NCI-H146 treated with DMSO at 0.1 percent for 48 hours (cell line): ENCODE measurements around the gene MAPK1IP1L.
"Not testable (repeated sequence)": the region's sequence is repeated elsewhere in the genome, so short reads cannot be mapped to it uniquely, and the experiment has no call there.

Source experiments
- DNase-seq: peaks from one replicate; lab custom pipeline; 2025; ENCODE audit not compliant: unreplicated experiment; lab: John Stamatoyannopoulos, UW

MAPK1IP1L gene

DNA sequence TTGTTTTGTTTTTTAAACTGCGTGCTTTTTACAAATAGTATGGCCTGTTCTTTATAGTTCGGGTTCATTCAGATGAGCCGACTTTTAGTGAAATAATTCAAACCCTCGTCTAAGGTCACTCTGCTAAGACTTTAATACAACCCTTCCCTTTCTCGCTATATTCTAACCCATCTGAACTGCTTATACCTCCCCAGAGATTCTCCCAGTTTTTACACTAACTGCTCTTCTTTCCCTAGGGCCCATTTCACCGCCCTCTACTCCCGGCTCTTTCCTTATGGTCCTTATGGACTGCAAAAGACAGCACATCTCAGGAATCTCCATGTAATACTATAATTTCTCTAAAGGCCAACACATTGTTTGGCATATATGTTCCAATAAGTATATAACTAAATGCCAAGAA, 2.1 kb downstream of the MAPK1IP1L start:
- no peak for DNase-seq

DNA sequence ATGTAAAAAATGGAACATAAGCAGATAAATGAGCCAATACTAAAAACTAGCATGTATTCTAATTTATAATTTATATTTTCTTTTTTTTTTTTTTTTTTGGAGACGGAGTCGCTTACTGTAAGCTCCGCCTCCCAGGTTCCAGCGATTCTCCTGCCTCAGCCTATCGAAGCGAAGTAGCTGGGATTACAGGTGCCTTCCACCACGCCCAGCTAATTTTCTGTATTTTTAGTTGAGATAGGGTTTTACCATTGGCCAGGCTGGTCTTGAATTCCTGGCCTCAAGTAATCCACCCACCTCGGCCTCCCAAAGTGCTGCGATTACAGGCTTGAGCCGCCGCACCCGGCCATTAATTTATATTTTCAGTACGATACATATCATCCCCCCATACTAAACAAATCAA, 2.7 kb downstream of the MAPK1IP1L start:
- DNase-seq: no peak

- no peak for DNase-seq
Observed at GRCh38 chr14:55057919-55058318, 6.5 kb downstream of the MAPK1IP1L start.

DNA sequence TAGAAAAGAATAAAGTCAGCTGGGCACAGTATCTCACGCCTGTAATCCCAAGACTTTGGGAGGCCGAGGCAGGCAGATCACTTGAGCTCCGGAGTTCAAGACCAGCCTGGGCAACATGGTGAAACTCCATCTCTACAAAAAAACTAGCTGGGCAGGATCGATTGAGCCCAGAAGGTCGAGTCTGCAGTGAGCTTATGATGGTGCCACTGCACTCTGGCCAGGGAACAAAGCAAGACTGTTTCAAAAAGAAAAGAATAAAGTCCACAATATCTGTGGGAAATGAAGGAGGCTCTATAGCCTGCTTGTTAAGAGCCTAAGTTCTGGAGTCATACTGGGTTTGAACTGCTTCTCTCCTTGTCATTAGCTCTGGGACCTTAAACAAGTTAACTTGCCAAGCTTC, 7.9 kb downstream of the MAPK1IP1L start:
- no peak for DNase-seq

- DNase-seq: no peak
Observed at GRCh38 chr14:55062517-55063351, 11.3 kb downstream of the MAPK1IP1L start.

DNA sequence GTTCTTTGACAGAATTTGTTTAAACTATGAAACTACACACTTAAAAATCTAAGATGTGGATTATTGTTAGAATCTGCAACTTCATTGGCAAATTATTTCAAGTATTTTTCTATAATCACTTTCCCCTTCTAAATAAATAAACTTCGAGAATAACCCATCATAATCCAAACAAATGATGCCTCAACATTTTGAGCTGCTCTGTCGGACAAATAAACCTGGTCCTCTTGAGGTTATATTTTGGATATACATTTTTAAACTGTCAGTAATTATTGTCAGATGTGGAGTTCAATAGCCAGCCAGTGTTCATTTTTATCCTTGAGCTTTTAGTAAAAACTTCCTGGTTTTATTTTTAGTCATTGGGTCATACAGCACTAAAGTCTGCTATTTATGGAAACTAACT, 13.4 kb downstream of the MAPK1IP1L start:
- DNase-seq: not testable (repeated sequence)

- DNase-seq: no peak
Observed at GRCh38 chr14:55065411-55065810, 14.0 kb downstream of the MAPK1IP1L start.

DNA sequence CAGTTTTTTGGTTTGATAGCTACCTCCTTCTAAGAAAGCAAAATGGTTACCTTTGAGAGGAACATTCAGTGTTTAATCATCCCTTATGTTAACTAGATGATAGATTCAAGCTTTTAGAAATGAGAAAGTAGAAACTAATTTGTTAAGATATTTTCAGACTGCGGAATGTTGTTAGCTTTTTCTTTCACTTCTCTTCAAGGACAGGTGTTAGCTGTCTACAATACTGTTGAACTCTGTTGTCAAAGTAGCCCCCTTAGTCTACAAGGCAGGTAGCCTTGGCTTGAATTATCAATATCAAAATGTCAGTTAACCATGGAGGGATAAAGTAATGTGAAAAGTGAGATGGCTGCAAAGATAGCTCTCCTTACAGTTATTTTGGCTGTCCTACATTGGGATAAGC, 14.8 kb downstream of the MAPK1IP1L start:
- no peak for DNase-seq

DNA sequence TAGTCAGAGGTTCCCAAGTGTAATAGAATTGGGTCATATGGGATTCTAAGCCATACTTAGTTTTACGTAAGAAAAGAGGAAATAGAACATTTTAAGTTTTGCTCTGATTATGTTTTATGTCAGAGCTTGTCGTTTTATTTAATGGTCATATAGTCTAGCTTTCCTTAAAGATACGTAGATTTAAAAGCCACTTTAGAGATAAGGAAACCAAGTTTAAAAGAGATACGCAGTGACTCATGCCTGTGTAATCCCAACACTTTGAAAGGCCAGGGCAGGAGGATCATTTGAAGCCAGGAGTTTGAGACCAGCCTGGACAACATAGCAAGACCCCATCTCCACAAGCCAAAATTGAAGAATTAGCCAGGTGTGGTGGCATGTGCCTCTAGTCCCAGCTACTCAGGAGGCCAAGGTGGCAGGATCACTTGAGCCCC, 19.5 kb downstream of the MAPK1IP1L start:
- no peak for DNase-seq

DNA sequence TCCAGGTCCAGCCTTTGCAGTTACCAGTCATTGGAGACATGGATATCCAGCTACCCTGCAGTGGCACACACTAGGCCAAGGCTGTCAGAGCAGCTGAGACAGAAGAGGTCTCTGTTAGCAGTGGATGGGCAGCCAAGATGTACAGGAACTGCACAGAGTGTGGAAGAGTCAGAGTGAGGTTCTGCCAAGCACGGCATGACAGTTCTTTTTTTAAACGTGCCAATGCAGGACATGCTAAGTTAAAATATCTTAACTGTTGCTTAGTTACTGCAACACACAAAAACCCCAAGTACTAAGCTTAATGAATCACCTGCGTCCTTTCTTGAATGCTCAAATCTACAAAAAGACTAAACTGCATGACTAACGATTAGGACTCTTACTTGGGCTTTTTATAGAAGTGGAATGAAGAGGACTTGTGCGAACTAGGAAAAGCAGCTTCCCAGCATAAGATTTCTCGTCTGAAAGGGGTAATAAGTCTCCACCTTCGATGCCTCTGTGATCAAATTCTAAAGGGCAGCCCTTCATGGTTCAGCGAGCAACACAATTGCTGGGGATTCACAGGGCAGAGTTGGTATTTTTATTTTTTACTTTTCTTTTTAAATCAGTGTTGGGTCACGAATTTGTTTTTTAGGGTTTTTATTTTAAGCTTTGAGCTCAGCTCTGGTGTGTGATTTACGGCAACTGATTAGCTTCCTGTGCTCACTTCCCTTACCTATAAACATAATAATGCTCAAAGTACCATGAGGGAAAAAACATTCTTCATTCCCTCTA, 20.6 kb downstream of the MAPK1IP1L start:
- DNase-seq: no peak

- DNase-seq: no peak
Observed at GRCh38 chr14:55073856-55074255, 22.4 kb downstream of the MAPK1IP1L start.

DNA sequence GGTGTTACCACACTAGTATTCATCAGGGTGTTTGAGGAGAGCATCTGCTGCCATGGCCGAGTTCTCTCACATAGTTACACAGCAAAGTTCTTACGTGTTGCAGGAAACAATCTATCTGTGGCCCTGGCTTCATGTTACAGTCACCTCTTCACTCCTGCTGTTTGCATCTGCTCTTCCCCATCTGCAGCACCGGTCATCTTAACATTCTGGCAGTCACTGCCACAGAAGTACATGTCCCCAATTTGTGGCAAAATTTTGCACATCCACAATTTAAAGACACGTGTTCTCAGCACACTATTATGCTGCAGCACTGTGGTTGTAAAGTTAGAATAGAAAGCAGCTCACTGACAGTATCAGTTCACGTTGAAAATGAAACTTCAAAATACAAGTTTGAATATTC, 23.2 kb downstream of the MAPK1IP1L start:
- DNase-seq: no peak

GRCh38 chr14:55075628-55076175, 24.3 kb downstream of the MAPK1IP1L start:
- no peak for DNase-seq

GRCh38 chr14:55077170-55078151, 26.0 kb downstream of the MAPK1IP1L start:
- DNase-seq: no peak

DNA sequence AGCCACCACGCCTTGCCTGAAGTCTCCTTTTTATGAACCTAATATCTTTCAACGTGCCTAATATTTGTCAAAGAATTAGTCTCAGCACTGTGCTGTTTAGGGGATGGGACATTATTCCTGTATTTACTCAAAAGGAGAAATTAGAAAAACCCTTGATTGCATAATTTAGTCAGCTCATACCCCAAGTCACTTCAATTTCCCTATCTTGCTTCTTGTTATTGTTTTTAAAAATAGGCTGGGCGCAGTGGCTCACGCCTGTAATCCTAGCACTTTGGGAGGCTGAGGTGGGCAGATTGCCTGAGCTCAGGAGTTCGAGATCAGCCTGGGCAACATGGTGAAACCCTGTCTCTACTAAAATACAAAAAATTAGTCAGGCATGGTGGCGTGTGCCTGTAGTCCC, 28.5 kb downstream of the MAPK1IP1L start:
- not testable (repeated sequence) for DNase-seq

DNA sequence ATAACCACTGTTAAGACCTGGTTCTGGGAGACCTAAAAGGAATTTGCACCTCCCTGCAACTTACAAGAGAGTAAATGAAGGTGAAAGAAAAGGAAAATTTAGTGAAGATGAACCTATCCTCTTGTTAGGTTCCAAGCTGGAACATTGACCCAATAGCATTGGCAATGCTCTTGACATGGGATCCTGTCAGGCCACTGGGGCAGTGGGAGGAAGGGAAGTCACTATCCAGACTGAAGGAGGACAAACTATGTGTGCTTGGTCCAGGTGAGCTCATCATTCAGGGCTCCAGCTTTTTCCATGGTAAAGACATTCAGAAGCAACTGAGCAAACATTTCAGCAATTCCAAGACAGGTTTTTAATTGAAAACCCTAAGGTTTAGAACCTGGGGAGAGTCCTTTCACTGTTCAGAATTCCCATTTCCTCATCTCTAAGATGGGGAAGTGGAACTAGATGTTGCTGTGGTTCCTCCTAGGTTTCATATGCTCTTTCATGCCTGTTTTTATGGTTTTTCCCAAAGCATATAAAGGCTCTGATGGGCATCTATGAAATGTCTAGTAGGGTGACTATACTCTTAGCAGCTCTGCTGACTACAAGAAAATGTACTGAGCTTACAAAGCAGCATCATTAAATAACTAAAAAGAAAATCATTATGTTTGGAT, 33.1 kb downstream of the MAPK1IP1L start:
- no peak for DNase-seq

DNA sequence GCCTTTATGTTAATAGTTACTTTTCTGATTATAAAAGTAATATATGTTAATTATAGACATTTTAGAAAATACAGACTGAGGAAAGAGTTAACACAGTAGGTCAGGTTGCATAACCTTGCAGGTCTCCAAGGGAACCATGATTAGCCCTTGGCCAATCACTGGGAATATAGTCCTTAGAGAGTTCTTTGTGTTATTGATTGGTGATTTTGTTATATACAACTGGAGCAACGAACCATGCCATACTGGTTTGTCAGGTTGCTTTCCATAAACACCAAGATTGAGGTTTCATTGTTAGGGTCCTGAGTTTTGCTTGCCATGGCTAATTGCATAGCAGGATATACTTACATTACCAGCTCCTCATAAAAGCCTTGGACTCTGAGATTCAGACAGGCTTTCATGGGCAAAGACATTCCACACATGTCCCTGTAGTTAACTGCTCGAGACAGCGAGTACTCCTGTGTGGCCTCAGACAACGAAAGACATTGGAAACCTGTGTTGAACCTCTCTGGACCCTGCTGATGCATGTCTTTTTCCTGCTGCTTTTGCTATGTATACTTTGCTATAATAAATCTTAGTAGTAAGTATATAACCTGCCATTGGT, 33.7 kb downstream of the MAPK1IP1L start:
- peak; percentile 26 for DNase-seq

- no peak for DNase-seq
Observed at GRCh38 chr14:55086938-55087337, 35.5 kb downstream of the MAPK1IP1L start.

- DNase-seq: no peak
Observed at GRCh38 chr14:55088356-55088755, 36.9 kb downstream of the MAPK1IP1L start.

- no peak for DNase-seq
Observed at GRCh38 chr14:55092341-55092740, 40.9 kb downstream of the MAPK1IP1L start.
